ENCODE results near the gene REV1. TPM values are rescaled to one million over a fixed set of nuclear protein-coding genes. Genes with fewer than 3 reads are reported as not detected.

Gene REV1
- total RNA-seq, 1 experiment from 2014 or later: 38.6 TPM

- TF ChIP-seq CTCF (IDR thresholded peaks at IDR 0.05; ENCODE audit: unreplicated experiment): no peak
- DNase-seq (ENCODE audit: unreplicated experiment): no peak
- CTCF ChIA-PET: interaction anchor here (1.4 kb wide), 1 partner anchor 9 kb away, joined by 4 read pairs; no protein-coding TSS in a partner anchor
Measured at GRCh38 chr2:99450199-99450598, 39.6 kb downstream of the REV1 start.

DNA sequence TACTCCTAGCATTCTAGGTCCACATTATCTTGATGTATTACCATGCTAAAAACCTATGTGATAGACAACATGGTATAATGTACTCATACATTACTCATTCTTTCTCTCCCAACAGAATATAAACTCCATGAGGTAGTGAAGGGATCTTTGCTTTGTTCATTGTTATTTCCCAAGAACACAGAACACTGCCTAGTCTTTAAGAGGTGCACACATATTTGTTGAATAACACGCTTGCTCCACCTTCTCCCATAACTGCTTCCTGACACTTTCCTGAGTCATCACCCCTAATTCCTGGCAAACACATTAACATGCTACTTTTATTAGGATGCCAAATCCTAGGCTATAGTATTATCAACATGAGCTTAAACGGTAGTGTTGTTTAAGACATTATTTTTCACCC, 41.3 kb downstream of the REV1 start:
- no peak for TF ChIP-seq CTCF (IDR thresholded peaks at IDR 0.05; ENCODE audit: unreplicated experiment)
- intact Hi-C loops (cut with micrococcal nuclease): no loop called here
- peak overlapping the region; percentile 72 for H3K27ac Mint-ChIP-seq (ENCODE audit: low read depth, unreplicated experiment)
- DNase-seq (ENCODE audit: unreplicated experiment): peak; percentile 84
- no peak overlapping the region for H3K4me3 Mint-ChIP-seq (ENCODE audit: unreplicated experiment)
- no peaks in the 10 kb centered on the region for H3K27me3 Mint-ChIP-seq (ENCODE audit: insufficient read depth, unreplicated experiment)
- ChIA-PET POLR2A (interaction anchor here (0.7 to 1.1 kb wide), 5 partner anchors 18 to 110 kb away, joined by 3 to 5 read pairs (median 3); no protein-coding TSS in a partner anchor), CTCF (interaction anchor here (2.0 kb wide), 1 partner anchor 13 kb away, joined by 4 read pairs; no protein-coding TSS in a partner anchor)
- H3K36me3 Mint-ChIP-seq (ENCODE audit: insufficient read depth, unreplicated experiment): peaks cover 44% of the 10 kb centered on the region
- H3K9me3 Mint-ChIP-seq (ENCODE audit: unreplicated experiment): no peaks in the 10 kb centered on the region
- no TSS peak for BruUV-seq (replicated peaks)
- H3K4me1 Mint-ChIP-seq (ENCODE audit: insufficient read depth, unreplicated experiment): peaks cover 14% of the 10 kb centered on the region

More at GRCh38 chr2:99450199-99450598, 39.6 kb downstream of the REV1 start:
- no peaks in the 10 kb centered on the region for H3K9me3 Mint-ChIP-seq (ENCODE audit: unreplicated experiment)
- H3K36me3 Mint-ChIP-seq (ENCODE audit: insufficient read depth, unreplicated experiment): peaks cover 38% of the 10 kb centered on the region
- peak overlapping the region; percentile 20 for H3K27ac Mint-ChIP-seq (ENCODE audit: low read depth, unreplicated experiment)
- intact Hi-C loops (cut with micrococcal nuclease): no loop called here
- no peak overlapping the region for H3K4me3 Mint-ChIP-seq (ENCODE audit: unreplicated experiment)
- POLR2A ChIA-PET: interaction anchor here (0.6 to 1.8 kb wide), 5 partner anchors 10 to 115 kb away, joined by 3 to 5 read pairs (median 3); partner anchors contain the start of gene EIF5B
- H3K27me3 Mint-ChIP-seq (ENCODE audit: insufficient read depth, unreplicated experiment): no peaks in the 10 kb centered on the region
- no TSS peak for BruUV-seq (replicated peaks)
- H3K4me1 Mint-ChIP-seq (ENCODE audit: insufficient read depth, unreplicated experiment): peaks cover 8% of the 10 kb centered on the region

- Mint-ChIP-seq H3K27ac (ENCODE audit: low read depth, unreplicated experiment) (no peak overlapping the region), H3K9me3 (ENCODE audit: unreplicated experiment) (no peaks in the 10 kb centered on the region), H3K27me3 (ENCODE audit: insufficient read depth, unreplicated experiment) (no peaks in the 10 kb centered on the region), H3K4me1 (ENCODE audit: insufficient read depth, unreplicated experiment) (peaks cover 14% of the 10 kb centered on the region), H3K36me3 (ENCODE audit: insufficient read depth, unreplicated experiment) (peaks cover 36% of the 10 kb centered on the region), H3K4me3 (ENCODE audit: unreplicated experiment) (no peak overlapping the region)
- ChIA-PET CTCF (interaction anchor here (1.3 kb wide), 1 partner anchor 9 kb away, joined by 6 read pairs; no protein-coding TSS in a partner anchor), POLR2A (no interaction called here)
- DNase-seq (ENCODE audit: unreplicated experiment): no peak
- BruUV-seq (replicated peaks): no TSS peak
- TF ChIP-seq CTCF (IDR thresholded peaks at IDR 0.05; ENCODE audit: unreplicated experiment): no peak
- intact Hi-C loops (cut with micrococcal nuclease): no loop called here
Measured at GRCh38 chr2:99445065-99445464, 44.8 kb downstream of the REV1 start.

DNA sequence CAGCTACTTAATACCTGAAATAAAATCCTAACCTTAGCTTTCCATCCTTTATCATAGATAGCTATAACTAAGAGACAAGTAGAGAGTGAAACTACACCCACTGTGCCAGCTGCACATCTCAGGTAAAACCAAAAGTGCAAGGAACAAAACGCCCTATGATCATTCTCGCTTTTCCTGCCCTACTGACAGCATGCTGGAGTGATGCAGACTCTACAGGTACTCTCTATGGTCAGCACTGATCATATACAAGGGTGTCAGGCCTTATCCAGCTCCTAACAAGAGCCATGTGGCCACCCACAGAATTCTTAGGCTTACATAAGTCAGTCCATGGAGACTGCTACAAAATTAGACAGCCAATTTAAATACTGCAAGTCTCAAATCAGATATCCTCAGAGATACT, 45.6 kb downstream of the REV1 start:
- Mint-ChIP-seq H3K36me3 (ENCODE audit: insufficient read depth, unreplicated experiment) (peaks cover 39% of the 10 kb centered on the region), H3K27ac (ENCODE audit: low read depth, unreplicated experiment) (no peak overlapping the region), H3K4me3 (ENCODE audit: unreplicated experiment) (no peak overlapping the region), H3K9me3 (ENCODE audit: unreplicated experiment) (no peaks in the 10 kb centered on the region), H3K4me1 (ENCODE audit: insufficient read depth, unreplicated experiment) (peaks cover 14% of the 10 kb centered on the region), H3K27me3 (ENCODE audit: insufficient read depth, unreplicated experiment) (no peaks in the 10 kb centered on the region)
- CTCF ChIA-PET: interaction anchor here (1.5 kb wide), 1 partner anchor 47 kb away, joined by 6 read pairs; no protein-coding TSS in a partner anchor
- TF ChIP-seq CTCF (IDR thresholded peaks at IDR 0.05; ENCODE audit: unreplicated experiment): no peak
- BruUV-seq (replicated peaks): no TSS peak
- DNase-seq (ENCODE audit: unreplicated experiment): no peak
- POLR2A ChIA-PET: interaction anchor here (0.7 kb wide), 1 partner anchor 16 kb away, joined by 3 read pairs; no protein-coding TSS in a partner anchor
- intact Hi-C loops (cut with micrococcal nuclease): no loop called here
